GM23338 (cell line): ENCODE measurements around the gene CRABP1. TPM values are rescaled to one million over a fixed set of nuclear protein-coding genes. Genes with fewer than 3 reads are reported as not detected.

ENCODE experiments used
- ATAC-seq: fragments of 200-7000 bp; cut with Tn5 transposase; 3 replicates; pipeline ENCODE4 v1.9.1; 2020
- DNase-seq: peaks from one replicate; pipeline ENCODE4 v3.0.0-alpha.2; 2015; ENCODE audit warnings: low spot score
- H2AFZ ChIP-seq: fragments of 200-600 bp; sonication (generic); 2 replicates; pipeline ENCODE4 v1.8.0; 2016; ENCODE audit warnings: antibody characterized with exemption, mild to moderate bottlenecking, moderate library complexity
- H3F3A ChIP-seq: fragments of 200-600 bp; sonication (generic); replicated peaks from 2 replicates; pipeline ENCODE4 v1.8.0; 2017; ENCODE audit warnings: antibody characterized with exemption, mixed run types, low read depth
- H3K27ac ChIP-seq: fragments of 200-600 bp; sonication (generic); 2 replicates; pipeline ENCODE4 v1.6.1; 2016; ENCODE audit warnings: low read depth
- H3K27me3 ChIP-seq: fragments of 200-600 bp; sonication (generic); 2 replicates; pipeline ENCODE4 v1.8.0; 2016; ENCODE audit warnings: mild to moderate bottlenecking, mixed run types, moderate library complexity; ENCODE audit not compliant: insufficient read depth
- H3K36me3 ChIP-seq: fragments of 200-600 bp; sonication (generic); 2 replicates; pipeline ENCODE4 v1.8.0; 2016; ENCODE audit warnings: mild to moderate bottlenecking; ENCODE audit not compliant: insufficient read depth
- H3K4me1 ChIP-seq: fragments of 200-600 bp; sonication (generic); 2 replicates; pipeline ENCODE4 v1.8.0; 2016; ENCODE audit warnings: mild to moderate bottlenecking, moderate library complexity; ENCODE audit not compliant: insufficient read depth
- H3K4me2 ChIP-seq: fragments of 200-600 bp; sonication (generic); 2 replicates; pipeline ENCODE4 v1.7.1; 2017; ENCODE audit warnings: mixed run types
- H3K4me3 ChIP-seq: fragments of 200-600 bp; sonication (generic); 2 replicates; pipeline ENCODE4 v1.6.1; 2016; ENCODE audit warnings: mixed run types
- H3K79me2 ChIP-seq: fragments of 200-600 bp; sonication (generic); replicated peaks from 2 replicates; pipeline ENCODE4 v1.8.0; 2017; ENCODE audit warnings: mild to moderate bottlenecking; ENCODE audit not compliant: insufficient read depth
- H3K9me2 ChIP-seq: fragments of 200-600 bp; sonication (generic); 2 replicates; pipeline ENCODE4 v1.8.0; 2017; ENCODE audit not compliant: insufficient read depth
- H4K20me1 ChIP-seq: fragments of 200-600 bp; sonication (generic); replicated peaks from 2 replicates; pipeline ENCODE4 v1.8.0; 2017; ENCODE audit warnings: mild to moderate bottlenecking; ENCODE audit not compliant: insufficient read depth
- H3K27ac Mint-ChIP-seq: 2 replicates; pipeline ENCODE4 v1.8.0; 2020; ENCODE audit warnings: inconsistent platforms, mild to moderate bottlenecking, moderate library complexity, mixed read lengths
- H3K27me3 Mint-ChIP-seq: 3 replicates; pipeline ENCODE4 v1.8.0; 2022; ENCODE audit warnings: low read depth, mild to moderate bottlenecking, moderate library complexity, mixed read lengths, inconsistent platforms; ENCODE audit not compliant: insufficient read depth, poor library complexity
- H3K36me3 Mint-ChIP-seq: 3 replicates; pipeline ENCODE4 v1.8.0; 2021; ENCODE audit warnings: low read depth, mild to moderate bottlenecking, inconsistent platforms, moderate library complexity, mixed read lengths
- H3K4me1 Mint-ChIP-seq: 3 replicates; pipeline ENCODE4 v1.8.0; 2020; ENCODE audit warnings: mild to moderate bottlenecking, inconsistent platforms, mixed read lengths
- H3K4me3 Mint-ChIP-seq: 3 replicates; pipeline ENCODE4 v1.8.0; 2021; ENCODE audit warnings: moderate library complexity, mild to moderate bottlenecking, inconsistent platforms, mixed read lengths
- H3K9me3 Mint-ChIP-seq: 3 replicates; pipeline ENCODE4 v1.8.0; 2020; ENCODE audit warnings: moderate library complexity, mild to moderate bottlenecking, inconsistent platforms, mixed read lengths
- CREB1 ChIP-seq: fragments of 250-450 bp; sonication (Bioruptor Pico); IDR thresholded peaks from 2 replicates; pipeline ENCODE4 v1.5.0; 2020; ENCODE audit warnings: low read depth, mild to moderate bottlenecking, moderate library complexity
- EZH2 ChIP-seq: fragments of 200-600 bp; sonication (generic); IDR thresholded peaks from one replicate; pipeline ENCODE4 v1.8.0; 2017; ENCODE audit warnings: antibody characterized with exemption, mild to moderate bottlenecking, low read depth; ENCODE audit not compliant: unreplicated experiment
- JUNB ChIP-seq: IDR thresholded peaks from one replicate; pipeline ENCODE4 v1.6.1; 2016; ENCODE audit warnings: antibody characterized with exemption; ENCODE audit not compliant: unreplicated experiment
- NANOG ChIP-seq: IDR thresholded peaks from 2 replicates; pipeline ENCODE4 v1.6.1; 2016; ENCODE audit warnings: antibody characterized with exemption, borderline replicate concordance
- POLR2AphosphoS5 ChIP-seq: IDR thresholded peaks from 2 replicates; pipeline ENCODE4 v1.6.1; 2016; ENCODE audit warnings: antibody characterized with exemption, low read depth
- STAT1 ChIP-seq: IDR thresholded peaks from one replicate; pipeline ENCODE4 v1.6.1; 2016; ENCODE audit warnings: antibody characterized with exemption; ENCODE audit not compliant: unreplicated experiment
- ZNF114 ChIP-seq: fragments of 250-450 bp; sonication (Bioruptor Pico); IDR thresholded peaks from 2 replicates; pipeline ENCODE4 v1.5.0; 2020; ENCODE audit warnings: mild to moderate bottlenecking, moderate library complexity
- ZNF331 ChIP-seq: fragments of 250-450 bp; sonication (Bioruptor Pico); IDR thresholded peaks from 2 replicates; pipeline ENCODE4 v1.5.0; 2020; ENCODE audit warnings: low read depth, mild to moderate bottlenecking, moderate library complexity
- polyA plus RNA-seq: library from polyadenylated mRNA; unstranded; fragments of >200 nt; fragmentation: Nextera tagmentation; extraction: Ambion mirVana; gene quantifications from 2 replicates; pipeline ENCODE4 v1.2.1, GENCODE V29; 2016
- total RNA-seq: library from RNA; depleted of rRNA; stranded (reverse); fragments of >200 nt; shearing (Covaris generic); gene quantifications from 2 replicates; pipeline ENCODE4 v1.2.3, GENCODE V29; 2014
- TF ChIP-seq, protein P1 (sequence below), 2 experiments: fragments of 200-600 bp in 1 of 2; sonication (generic) in 1 of 2; conservative IDR thresholded peaks; 2 replicates each; pipeline versions ENCODE4 v1.5.1 to v1.6.1; 2016 to 2017; ENCODE audit warnings: antibody characterized with exemption in 2 of 2, low read depth in 2 of 2, mild to moderate bottlenecking in 2 of 2, moderate library complexity in 1 of 2
- TF ChIP-seq, protein P2 (sequence below): fragments of 250-450 bp; sonication (Bioruptor Pico); IDR thresholded peaks from 2 replicates; pipeline ENCODE4 v1.5.0; 2020; ENCODE audit warnings: mild to moderate bottlenecking, moderate library complexity
- TF ChIP-seq, protein P3 (sequence below): IDR thresholded peaks from 2 replicates; pipeline ENCODE4 v1.6.1; 2016; ENCODE audit warnings: antibody characterized with exemption

Gene CRABP1
- total and polyA plus RNA-seq, 2 experiments from 2014 or later = 156 to 522 TPM

DNA sequence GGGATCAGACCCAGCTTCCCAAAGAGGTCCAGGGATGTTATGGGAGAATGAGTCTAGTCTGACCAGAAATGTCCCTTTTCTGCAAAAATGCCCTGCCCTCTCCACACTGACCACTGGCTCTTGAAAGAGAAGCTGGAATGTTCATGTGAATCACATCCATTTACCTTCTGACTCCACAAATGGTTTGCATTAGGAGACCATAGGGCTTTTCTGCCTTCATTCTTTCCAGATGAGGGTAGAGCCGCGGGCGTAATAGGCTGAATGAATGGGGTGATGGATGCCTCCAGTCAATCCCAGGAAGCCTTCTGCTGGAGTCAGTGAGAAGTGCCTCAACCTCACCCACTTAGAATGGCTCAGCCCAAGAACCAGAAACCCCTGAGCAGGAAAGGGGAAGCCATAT is 50.7 kb downstream of the CRABP1 start (continued):
- TF ChIP-seq, protein P1, sequence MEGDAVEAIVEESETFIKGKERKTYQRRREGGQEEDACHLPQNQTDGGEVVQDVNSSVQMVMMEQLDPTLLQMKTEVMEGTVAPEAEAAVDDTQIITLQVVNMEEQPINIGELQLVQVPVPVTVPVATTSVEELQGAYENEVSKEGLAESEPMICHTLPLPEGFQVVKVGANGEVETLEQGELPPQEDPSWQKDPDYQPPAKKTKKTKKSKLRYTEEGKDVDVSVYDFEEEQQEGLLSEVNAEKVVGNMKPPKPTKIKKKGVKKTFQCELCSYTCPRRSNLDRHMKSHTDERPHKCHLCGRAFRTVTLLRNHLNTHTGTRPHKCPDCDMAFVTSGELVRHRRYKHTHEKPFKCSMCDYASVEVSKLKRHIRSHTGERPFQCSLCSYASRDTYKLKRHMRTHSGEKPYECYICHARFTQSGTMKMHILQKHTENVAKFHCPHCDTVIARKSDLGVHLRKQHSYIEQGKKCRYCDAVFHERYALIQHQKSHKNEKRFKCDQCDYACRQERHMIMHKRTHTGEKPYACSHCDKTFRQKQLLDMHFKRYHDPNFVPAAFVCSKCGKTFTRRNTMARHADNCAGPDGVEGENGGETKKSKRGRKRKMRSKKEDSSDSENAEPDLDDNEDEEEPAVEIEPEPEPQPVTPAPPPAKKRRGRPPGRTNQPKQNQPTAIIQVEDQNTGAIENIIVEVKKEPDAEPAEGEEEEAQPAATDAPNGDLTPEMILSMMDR (conservative IDR thresholded peaks at IDR 0.05; ENCODE audit: low read depth in 2 of 2) = no peak
- TF ChIP-seq POLR2AphosphoS5 = no peak
- TF ChIP-seq ZNF114 (CRISPR knock-in tag) = no peak
- no peak for TF ChIP-seq CREB1 (CRISPR knock-in tag)

DNA sequence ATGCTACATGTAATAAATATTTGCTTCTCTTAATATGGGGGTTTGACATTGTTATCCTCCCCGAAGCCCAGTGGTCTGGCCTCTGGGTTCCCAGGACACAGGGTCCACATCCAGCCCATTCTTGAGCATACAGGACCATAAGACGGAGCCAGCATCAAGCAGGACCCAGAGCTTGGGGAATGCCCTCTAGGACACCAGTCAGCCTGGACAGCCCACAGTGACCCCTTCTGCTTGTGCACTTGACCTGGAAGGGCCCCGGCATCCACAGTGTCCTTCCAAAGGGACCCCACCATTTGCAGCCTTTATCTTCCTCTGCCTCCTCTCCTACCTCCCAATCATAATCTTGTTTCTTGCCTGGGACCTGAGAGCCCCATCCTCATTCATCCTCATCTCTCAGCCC is 51.6 kb downstream of the CRABP1 start:
- no peaks in the 10 kb centered on the region; the same call in 2 of the 3 replicates for H3K9me3 Mint-ChIP-seq
- Histone ChIP-seq H3K36me3 (no peaks in the 10 kb centered on the region), H4K20me1 (no peaks in the 10 kb centered on the region), H3K79me2 (no peaks in the 10 kb centered on the region), H3K4me1 (peaks cover 32% of the 10 kb centered on the region), H3F3A (no peaks in the 10 kb centered on the region), H2AFZ (0 out of 2 replicates have a peak overlapping the region, but pooled peaks have one; percentile 63), H3K27me3 (no peaks in the 10 kb centered on the region), H3K4me3 (no peak overlapping the region), H3K4me2 (no peak overlapping the region), H3K9me2 (0 out of 2 replicates have a peak, but pooled peaks cover 3% of the 10 kb centered on the region), H3K27ac (no peak overlapping the region)
- ATAC-seq (no peak), DNase-seq (no peak)
- H3K36me3 Mint-ChIP-seq = no peaks in the 10 kb centered on the region
- H3K4me1 Mint-ChIP-seq = peaks cover 57% of the 10 kb centered on the region
- no peak overlapping the region for H3K4me3 Mint-ChIP-seq
- H3K27me3 Mint-ChIP-seq = peaks cover 5% of the 10 kb centered on the region
- no peak overlapping the region for H3K27ac Mint-ChIP-seq
- no peak for TF ChIP-seq NANOG
- TF ChIP-seq, protein P2, sequence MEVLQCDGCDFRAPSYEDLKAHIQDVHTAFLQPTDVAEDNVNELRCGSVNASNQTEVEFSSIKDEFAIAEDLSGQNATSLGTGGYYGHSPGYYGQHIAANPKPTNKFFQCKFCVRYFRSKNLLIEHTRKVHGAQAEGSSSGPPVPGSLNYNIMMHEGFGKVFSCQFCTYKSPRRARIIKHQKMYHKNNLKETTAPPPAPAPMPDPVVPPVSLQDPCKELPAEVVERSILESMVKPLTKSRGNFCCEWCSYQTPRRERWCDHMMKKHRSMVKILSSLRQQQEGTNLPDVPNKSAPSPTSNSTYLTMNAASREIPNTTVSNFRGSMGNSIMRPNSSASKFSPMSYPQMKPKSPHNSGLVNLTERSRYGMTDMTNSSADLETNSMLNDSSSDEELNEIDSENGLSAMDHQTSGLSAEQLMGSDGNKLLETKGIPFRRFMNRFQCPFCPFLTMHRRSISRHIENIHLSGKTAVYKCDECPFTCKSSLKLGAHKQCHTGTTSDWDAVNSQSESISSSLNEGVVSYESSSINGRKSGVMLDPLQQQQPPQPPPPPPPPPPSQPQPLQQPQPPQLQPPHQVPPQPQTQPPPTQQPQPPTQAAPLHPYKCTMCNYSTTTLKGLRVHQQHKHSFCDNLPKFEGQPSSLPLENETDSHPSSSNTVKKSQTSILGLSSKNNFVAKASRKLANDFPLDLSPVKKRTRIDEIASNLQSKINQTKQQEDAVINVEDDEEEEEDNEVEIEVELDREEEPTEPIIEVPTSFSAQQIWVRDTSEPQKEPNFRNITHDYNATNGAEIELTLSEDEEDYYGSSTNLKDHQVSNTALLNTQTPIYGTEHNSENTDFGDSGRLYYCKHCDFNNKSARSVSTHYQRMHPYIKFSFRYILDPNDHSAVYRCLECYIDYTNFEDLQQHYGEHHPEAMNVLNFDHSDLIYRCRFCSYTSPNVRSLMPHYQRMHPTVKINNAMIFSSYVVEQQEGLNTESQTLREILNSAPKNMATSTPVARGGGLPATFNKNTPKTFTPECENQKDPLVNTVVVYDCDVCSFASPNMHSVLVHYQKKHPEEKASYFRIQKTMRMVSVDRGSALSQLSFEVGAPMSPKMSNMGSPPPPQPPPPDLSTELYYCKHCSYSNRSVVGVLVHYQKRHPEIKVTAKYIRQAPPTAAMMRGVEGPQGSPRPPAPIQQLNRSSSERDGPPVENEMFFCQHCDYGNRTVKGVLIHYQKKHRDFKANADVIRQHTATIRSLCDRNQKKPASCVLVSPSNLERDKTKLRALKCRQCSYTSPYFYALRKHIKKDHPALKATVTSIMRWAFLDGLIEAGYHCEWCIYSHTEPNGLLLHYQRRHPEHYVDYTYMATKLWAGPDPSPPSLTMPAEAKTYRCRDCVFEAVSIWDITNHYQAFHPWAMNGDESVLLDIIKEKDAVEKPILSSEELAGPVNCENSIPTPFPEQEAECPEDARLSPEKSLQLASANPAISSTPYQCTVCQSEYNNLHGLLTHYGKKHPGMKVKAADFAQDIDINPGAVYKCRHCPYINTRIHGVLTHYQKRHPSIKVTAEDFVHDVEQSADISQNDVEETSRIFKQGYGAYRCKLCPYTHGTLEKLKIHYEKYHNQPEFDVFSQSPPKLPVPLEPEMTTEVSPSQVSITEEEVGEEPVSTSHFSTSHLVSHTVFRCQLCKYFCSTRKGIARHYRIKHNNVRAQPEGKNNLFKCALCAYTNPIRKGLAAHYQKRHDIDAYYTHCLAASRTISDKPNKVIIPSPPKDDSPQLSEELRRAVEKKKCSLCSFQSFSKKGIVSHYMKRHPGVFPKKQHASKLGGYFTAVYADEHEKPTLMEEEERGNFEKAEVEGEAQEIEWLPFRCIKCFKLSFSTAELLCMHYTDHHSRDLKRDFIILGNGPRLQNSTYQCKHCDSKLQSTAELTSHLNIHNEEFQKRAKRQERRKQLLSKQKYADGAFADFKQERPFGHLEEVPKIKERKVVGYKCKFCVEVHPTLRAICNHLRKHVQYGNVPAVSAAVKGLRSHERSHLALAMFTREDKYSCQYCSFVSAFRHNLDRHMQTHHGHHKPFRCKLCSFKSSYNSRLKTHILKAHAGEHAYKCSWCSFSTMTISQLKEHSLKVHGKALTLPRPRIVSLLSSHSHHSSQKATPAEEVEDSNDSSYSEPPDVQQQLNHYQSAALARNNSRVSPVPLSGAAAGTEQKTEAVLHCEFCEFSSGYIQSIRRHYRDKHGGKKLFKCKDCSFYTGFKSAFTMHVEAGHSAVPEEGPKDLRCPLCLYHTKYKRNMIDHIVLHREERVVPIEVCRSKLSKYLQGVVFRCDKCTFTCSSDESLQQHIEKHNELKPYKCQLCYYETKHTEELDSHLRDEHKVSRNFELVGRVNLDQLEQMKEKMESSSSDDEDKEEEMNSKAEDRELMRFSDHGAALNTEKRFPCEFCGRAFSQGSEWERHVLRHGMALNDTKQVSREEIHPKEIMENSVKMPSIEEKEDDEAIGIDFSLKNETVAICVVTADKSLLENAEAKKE (CRISPR knock-in tag) = no peak
- TF ChIP-seq ZNF114 (CRISPR knock-in tag) = no peak
- TF ChIP-seq, protein P1 (conservative IDR thresholded peaks at IDR 0.05; ENCODE audit: low read depth in 2 of 2) = no peak
- no peak for TF ChIP-seq STAT1
- TF ChIP-seq CREB1 (CRISPR knock-in tag) = no peak
- no peak for TF ChIP-seq JUNB
- TF ChIP-seq EZH2 = no peak
- no peak for TF ChIP-seq ZNF331 (CRISPR knock-in tag)
- TF ChIP-seq, protein P3, sequence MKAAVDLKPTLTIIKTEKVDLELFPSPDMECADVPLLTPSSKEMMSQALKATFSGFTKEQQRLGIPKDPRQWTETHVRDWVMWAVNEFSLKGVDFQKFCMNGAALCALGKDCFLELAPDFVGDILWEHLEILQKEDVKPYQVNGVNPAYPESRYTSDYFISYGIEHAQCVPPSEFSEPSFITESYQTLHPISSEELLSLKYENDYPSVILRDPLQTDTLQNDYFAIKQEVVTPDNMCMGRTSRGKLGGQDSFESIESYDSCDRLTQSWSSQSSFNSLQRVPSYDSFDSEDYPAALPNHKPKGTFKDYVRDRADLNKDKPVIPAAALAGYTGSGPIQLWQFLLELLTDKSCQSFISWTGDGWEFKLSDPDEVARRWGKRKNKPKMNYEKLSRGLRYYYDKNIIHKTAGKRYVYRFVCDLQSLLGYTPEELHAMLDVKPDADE = no peak
